Sigmoid colon (tissue), 7 donors: ENCODE data around the gene DEGS1. TPM values are rescaled to one million over a fixed set of nuclear protein-coding genes. Genes with fewer than 3 reads are reported as not detected.

Source experiments
- DNase-seq: peaks from one replicate; pipeline ENCODE4 v3.0.0-alpha.2; 2019
- H3K27ac ChIP-seq, 4 donors: fragments of 200-600 bp; sonication (generic); one replicate each; pipeline ENCODE4 v1.5.1; 2016 to 2019; ENCODE audit warnings: mild to moderate bottlenecking in 1 of 4
- H3K27me3 ChIP-seq, 3 donors: fragments of 200-600 bp; sonication (generic); one replicate each; pipeline ENCODE4 v1.5.1; 2019; ENCODE audit warnings: mild to moderate bottlenecking in 1 of 3
- H3K36me3 ChIP-seq, 4 donors: fragments of 200-600 bp; sonication (generic); one replicate each; pipeline ENCODE4 v1.5.1; 2016 to 2019
- H3K4me1 ChIP-seq, 4 donors: fragments of 200-600 bp; sonication (generic); one replicate each; pipeline ENCODE4 v1.5.1; 2017 to 2019
- H3K4me3 ChIP-seq, 4 donors: fragments of 200-600 bp; sonication (generic); one replicate each; pipeline ENCODE4 v1.5.1; 2017 to 2019; ENCODE audit warnings: mild to moderate bottlenecking in 2 of 4, moderate library complexity in 1 of 4
- H3K9me3 ChIP-seq, 4 donors: fragments of 200-600 bp in 3 of 4; sonication (generic) in 3 of 4; one replicate each; pipeline versions ENCODE4 v1.5.1 to v1.6.1; 2013 to 2019
- EP300 ChIP-seq, 4 donors: sonication (generic); formaldehyde crosslinking; IDR thresholded peaks; one replicate each; pipeline ENCODE4 v1.6.1; 2017; ENCODE audit warnings: antibody characterized with exemption in 4 of 4
- POLR2A ChIP-seq, 2 donors: fragments of 450-650 bp; IDR thresholded peaks; one replicate each; pipeline ENCODE4 v1.6.1; 2016; ENCODE audit warnings: antibody characterized with exemption in 2 of 2, mild to moderate bottlenecking in 2 of 2, moderate library complexity in 2 of 2
- POLR2AphosphoS5 ChIP-seq, 4 donors: sonication (generic); formaldehyde crosslinking; IDR thresholded peaks; one replicate each; pipeline ENCODE4 v1.6.1; 2017; ENCODE audit warnings: antibody characterized with exemption in 4 of 4
- WGBS, 2 donors: extraction: QIAGEN DNeasy Blood & Tissue Kit; methylation state at CpG; one replicate each; pipeline ENCODE4 v1.1.7; 2013; 5-methylcytosine and 5-hydroxymethylcytosine counted together
- intact Hi-C: fragments of 100-400 bp; cut with DNase I; formaldehyde crosslinking; loops from one replicate; pipeline ENCODE4 v1.15.1; 2023
- polyA plus RNA-seq, 3 donors: library from polyadenylated mRNA; stranded (reverse); fragments of 200-250 nt; gene quantifications; one replicate each; pipeline ENCODE4 v1.2.3, GENCODE V29; 2013
- total RNA-seq, 4 donors: library from RNA; depleted of rRNA; stranded (reverse); fragments of >200 nt; gene quantifications; one replicate each; pipeline ENCODE4 v1.1.0, GENCODE V29; 2016
- TF ChIP-seq, protein P1 (sequence below), 4 experiments: fragments of 450-650 bp in 3 of 4; fragments of 200-600 bp in 1 of 4; IDR thresholded peaks; one replicate each; pipeline ENCODE4 v1.5.1; 2016 to 2019; ENCODE audit warnings: antibody characterized with exemption in 4 of 4, mild to moderate bottlenecking in 3 of 4, moderate library complexity in 2 of 4
- donor health status: healthy with polysubstance abuse.
- donor health status: Bipolar disorder and iron deficiency.
- donor health status: healthy.

The DEGS1 gene
- total and polyA plus RNA-seq, 7 donors, result 4.8 to 111 (median 84.6) TPM

DNA sequence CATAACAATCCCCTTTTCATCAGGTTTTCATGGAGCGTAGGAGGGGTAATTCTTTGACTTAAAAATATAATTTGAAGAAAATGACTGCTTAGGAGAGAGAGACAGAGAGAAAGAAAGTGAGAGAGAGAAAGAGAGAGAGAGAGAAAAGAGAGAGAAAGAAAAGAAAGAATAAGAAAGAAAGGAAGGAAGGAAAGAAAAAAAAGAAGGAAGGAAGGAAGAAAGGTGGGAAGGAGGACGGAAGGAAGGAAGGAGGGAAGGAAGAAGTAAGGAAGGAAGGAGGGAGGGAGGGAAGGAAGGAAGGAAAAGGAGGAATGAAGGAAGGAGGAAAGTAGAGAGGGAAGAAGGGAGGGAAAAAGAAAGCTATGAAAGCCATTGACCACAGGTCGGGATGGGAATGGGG lies 10.8 kb upstream of the DEGS1 start:
- 90 to 91% methylated on average over 3 of the region's 3 CpGs for WGBS, 2 donors
- H3K4me3 ChIP-seq, result no peak overlapping the region
- intact Hi-C loops, result no loop called here
- H3K9me3 ChIP-seq, result no peaks in the 10 kb centered on the region
- no peak overlapping the region for H3K27ac ChIP-seq
- H3K27me3 ChIP-seq, result no peaks in the 10 kb centered on the region
- no peaks in the 10 kb centered on the region for H3K36me3 ChIP-seq
- DNase-seq, result no peak
- no peak for TF ChIP-seq POLR2AphosphoS5 (IDR thresholded peaks at IDR 0.05)
- TF ChIP-seq, protein P1, sequence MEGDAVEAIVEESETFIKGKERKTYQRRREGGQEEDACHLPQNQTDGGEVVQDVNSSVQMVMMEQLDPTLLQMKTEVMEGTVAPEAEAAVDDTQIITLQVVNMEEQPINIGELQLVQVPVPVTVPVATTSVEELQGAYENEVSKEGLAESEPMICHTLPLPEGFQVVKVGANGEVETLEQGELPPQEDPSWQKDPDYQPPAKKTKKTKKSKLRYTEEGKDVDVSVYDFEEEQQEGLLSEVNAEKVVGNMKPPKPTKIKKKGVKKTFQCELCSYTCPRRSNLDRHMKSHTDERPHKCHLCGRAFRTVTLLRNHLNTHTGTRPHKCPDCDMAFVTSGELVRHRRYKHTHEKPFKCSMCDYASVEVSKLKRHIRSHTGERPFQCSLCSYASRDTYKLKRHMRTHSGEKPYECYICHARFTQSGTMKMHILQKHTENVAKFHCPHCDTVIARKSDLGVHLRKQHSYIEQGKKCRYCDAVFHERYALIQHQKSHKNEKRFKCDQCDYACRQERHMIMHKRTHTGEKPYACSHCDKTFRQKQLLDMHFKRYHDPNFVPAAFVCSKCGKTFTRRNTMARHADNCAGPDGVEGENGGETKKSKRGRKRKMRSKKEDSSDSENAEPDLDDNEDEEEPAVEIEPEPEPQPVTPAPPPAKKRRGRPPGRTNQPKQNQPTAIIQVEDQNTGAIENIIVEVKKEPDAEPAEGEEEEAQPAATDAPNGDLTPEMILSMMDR (IDR thresholded peaks at IDR 0.05), result no peak
- no peak for TF ChIP-seq EP300 (IDR thresholded peaks at IDR 0.05)
- TF ChIP-seq POLR2A (IDR thresholded peaks at IDR 0.05), result no peak
- peaks cover 0 to 14% (median 7%) of the 10 kb centered on the region in 4 donors for H3K4me1 ChIP-seq

DNA sequence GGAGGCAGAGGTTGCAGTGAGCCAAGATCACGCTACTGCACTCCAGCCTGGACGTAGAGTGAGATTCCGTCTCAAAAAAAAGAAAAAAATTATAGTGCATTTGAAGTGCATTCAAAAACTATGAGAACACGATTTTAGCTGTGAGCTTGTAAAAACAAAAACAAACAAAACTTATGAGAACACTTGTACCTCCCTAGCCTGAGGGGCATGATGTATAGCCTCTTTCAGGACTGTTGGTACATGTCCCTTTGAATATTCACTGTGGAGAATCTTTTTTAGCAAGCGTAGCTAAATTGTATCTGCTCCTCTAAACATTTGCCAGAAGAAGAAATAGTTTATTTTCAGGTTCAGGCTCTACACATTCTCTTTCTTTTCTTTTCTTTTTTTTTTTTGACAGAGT lies 9.5 kb upstream of the DEGS1 start:
- Histone ChIP-seq H3K36me3 (no peaks in the 10 kb centered on the region), H3K9me3 (no peaks in the 10 kb centered on the region), H3K4me1 (peaks cover 0 to 14% (median 4%) of the 10 kb centered on the region in 4 donors), H3K4me3 (no peak overlapping the region), H3K27ac (no peak overlapping the region), H3K27me3 (no peaks in the 10 kb centered on the region)
- intact Hi-C loops, result no loop called here
- TF ChIP-seq POLR2AphosphoS5 (IDR thresholded peaks at IDR 0.05), result no peak
- 78 to 89% methylated on average over 5 of the region's 5 CpGs for WGBS, 2 donors
- DNase-seq, result no peak

DNA sequence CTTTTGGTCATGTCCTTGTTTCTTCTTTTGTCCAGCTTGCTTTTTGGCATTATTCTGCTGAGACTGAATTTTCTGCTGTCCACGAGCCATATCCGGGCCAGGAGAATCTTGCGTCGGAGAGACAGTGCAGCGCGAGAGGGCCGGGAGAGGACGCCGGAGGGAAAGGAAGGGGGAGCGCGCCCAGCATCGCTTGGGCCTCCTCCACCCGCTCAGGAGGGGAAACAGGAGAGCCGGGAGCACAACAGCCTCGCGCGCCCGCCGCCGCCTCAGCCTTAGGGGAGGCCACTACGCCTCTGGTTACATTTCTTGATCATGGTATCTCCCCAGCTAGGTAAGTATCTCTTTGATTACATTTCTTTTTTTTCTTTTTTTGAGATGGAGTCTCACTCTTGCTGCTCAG lies 7.4 kb upstream of the DEGS1 start:
- TF ChIP-seq POLR2AphosphoS5 (IDR thresholded peaks at IDR 0.05), result no peak
- WGBS, 2 donors, result 34 to 61% methylated on average over 21 of the region's 21 CpGs
- peak overlapping the region in 1 of 4 donors; percentile 28 for H3K27ac ChIP-seq
- H3K4me3 ChIP-seq, result peak overlapping the region in 3 of 4 donors; percentile 4 to 31 (median 7)
- H3K27me3 ChIP-seq, result no peaks in the 10 kb centered on the region
- peak; percentile 74 for DNase-seq
- H3K9me3 ChIP-seq, result no peaks in the 10 kb centered on the region
- H3K4me1 ChIP-seq, result peaks cover 0 to 9% (median 0%) of the 10 kb centered on the region in 4 donors
- intact Hi-C loops, result no loop called here
- H3K36me3 ChIP-seq, result no peaks in the 10 kb centered on the region

DNA sequence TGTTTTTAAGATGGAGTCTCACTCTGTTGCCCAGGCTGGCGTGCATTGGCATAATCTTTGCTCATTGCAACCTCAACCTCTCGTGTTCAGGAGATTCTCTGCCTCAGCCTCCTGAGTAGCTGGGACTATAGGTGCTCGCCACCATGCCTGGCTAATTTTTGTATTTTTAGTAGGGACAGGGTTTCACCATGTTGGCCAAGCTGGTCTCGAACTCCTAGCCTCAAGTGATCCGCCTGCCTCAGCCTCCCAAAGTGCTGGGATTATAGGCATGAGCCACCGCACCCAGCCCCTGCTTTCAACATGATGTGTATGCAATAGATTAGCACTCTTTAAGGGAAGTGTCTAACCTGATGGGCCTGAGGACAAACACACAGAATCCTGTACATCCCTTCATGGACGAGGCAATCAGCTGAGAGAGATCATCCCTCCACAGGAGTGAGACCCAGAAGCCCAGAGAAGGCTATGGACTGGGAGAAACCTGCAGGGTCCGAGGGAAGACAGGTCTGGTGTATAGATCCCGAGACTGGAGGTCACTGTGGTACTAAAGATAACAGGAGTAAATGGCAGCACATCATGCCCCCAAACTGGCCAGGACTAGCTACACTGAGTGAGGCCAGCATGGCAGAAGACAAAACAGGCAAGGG lies 5.6 kb upstream of the DEGS1 start:
- Histone ChIP-seq H3K27me3 (no peaks in the 10 kb centered on the region), H3K4me1 (peaks cover 0 to 14% (median 6%) of the 10 kb centered on the region in 4 donors), H3K27ac (no peak overlapping the region), H3K36me3 (no peaks in the 10 kb centered on the region), H3K9me3 (no peaks in the 10 kb centered on the region), H3K4me3 (no peak overlapping the region)
- DNase-seq, result no peak
- 94 to 95% methylated on average over 9 of the region's 9 CpGs for WGBS, 2 donors
- intact Hi-C loops, result no loop called here
- no peak for TF ChIP-seq POLR2A (IDR thresholded peaks at IDR 0.05)
- no peak for TF ChIP-seq EP300 (IDR thresholded peaks at IDR 0.05)
- TF ChIP-seq, protein P1 (IDR thresholded peaks at IDR 0.05), result no peak
- TF ChIP-seq POLR2AphosphoS5 (IDR thresholded peaks at IDR 0.05), result no peak

DNA sequence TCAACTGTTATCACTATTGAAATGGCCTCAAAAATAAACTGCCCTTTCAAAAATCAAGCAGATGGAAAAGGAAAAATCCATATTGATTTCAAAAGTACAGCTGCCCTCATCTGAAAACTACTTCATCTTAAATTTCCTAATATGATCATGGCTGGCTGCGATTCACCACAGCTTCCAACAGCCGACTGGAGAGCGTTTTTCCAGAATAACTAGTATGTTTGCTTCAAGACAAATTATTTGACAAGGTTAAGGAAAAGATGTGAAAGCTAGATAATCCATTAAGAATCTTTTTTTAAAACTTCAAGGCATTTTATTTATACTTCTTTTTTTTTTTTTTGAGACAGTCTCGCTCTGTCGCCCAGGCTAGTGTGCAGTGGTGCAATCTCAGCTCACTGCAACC lies 4.1 kb upstream of the DEGS1 start:
- no peak for DNase-seq
- TF ChIP-seq EP300 (IDR thresholded peaks at IDR 0.05) (no peak), POLR2AphosphoS5 (IDR thresholded peaks at IDR 0.05) (no peak), POLR2A (IDR thresholded peaks at IDR 0.05) (no peak)
- TF ChIP-seq, protein P1 (IDR thresholded peaks at IDR 0.05), result no peak
- Histone ChIP-seq H3K4me3 (no peak overlapping the region), H3K36me3 (no peaks in the 10 kb centered on the region), H3K27ac (no peak overlapping the region), H3K4me1 (peaks cover 0 to 17% (median 10%) of the 10 kb centered on the region in 4 donors), H3K27me3 (no peaks in the 10 kb centered on the region), H3K9me3 (no peaks in the 10 kb centered on the region)
- intact Hi-C loops, result no loop called here
- 93 to 95% methylated on average over 5 of the region's 5 CpGs for WGBS, 2 donors
